MM.1S (cell line): ENCODE data around the gene SUSD1.

Experiments used
- CTCF ChIP-seq: fragments of 300-600 bp; sonication (generic); IDR thresholded peaks from 2 replicates; pipeline ENCODE4 v1.5.1; 2016; ENCODE audit warnings: antibody characterized with exemption, low read length, mixed read lengths
- EZH2 ChIP-seq: fragments of 300-600 bp; sonication (generic); optimal IDR thresholded peaks from 2 replicates; pipeline ENCODE3; 2017; ENCODE audit warnings: low read depth, mild to moderate bottlenecking, antibody characterized with exemption, low read length, mixed read lengths
- EZH2phosphoT487 ChIP-seq: fragments of 300-600 bp; sonication (generic); IDR thresholded peaks from 2 replicates; pipeline ENCODE4 v1.6.1; 2018; ENCODE audit warnings: antibody characterized with exemption, low read length

- TF ChIP-seq CTCF: no peak
- TF ChIP-seq EZH2: no peak
- TF ChIP-seq EZH2phosphoT487: no peak
These were observed 11.6 kb upstream of the SUSD1 start for GRCh38 chr9:112186695-112187094.
